ENCODE data around the gene RAB28.

The RAB28 gene

GRCh38 chr4:13331827-13332226 is 152.3 kb downstream of the RAB28 start:
- H3K4me3 ChIP-seq (ENCODE audit: control insufficient read depth, low read depth, low read length), result no peak overlapping the region
- DNase-seq (ENCODE audit: low read depth), result no peak
- no peak for TF ChIP-seq CTCF (IDR thresholded peaks at IDR 0.05; ENCODE audit: control insufficient read depth, insufficient read depth, low read depth, low read length, missing control alignments)

GRCh38 chr4:13329963-13330362 is 154.2 kb downstream of the RAB28 start:
- no peak for TF ChIP-seq CTCF (IDR thresholded peaks at IDR 0.05; ENCODE audit: control insufficient read depth, insufficient read depth, low read depth, low read length, missing control alignments)
- no peak for DNase-seq (ENCODE audit: low read depth)

GRCh38 chr4:13329340-13329850 is 154.7 kb downstream of the RAB28 start:
- TF ChIP-seq CTCF (IDR thresholded peaks at IDR 0.05; ENCODE audit: control insufficient read depth, insufficient read depth, low read depth, low read length, missing control alignments), result no peak
- no peak overlapping the region for H3K4me3 ChIP-seq (ENCODE audit: control insufficient read depth, low read depth, low read length)
- DNase-seq (ENCODE audit: low read depth), result no peak

More at GRCh38 chr4:13329963-13330362, 154.2 kb downstream of the RAB28 start:
- no peak overlapping the region for H3K4me3 ChIP-seq (ENCODE audit: control insufficient read depth, low read depth, low read length)

GRCh38 chr4:13328591-13328990 is 155.5 kb downstream of the RAB28 start:
- no peak overlapping the region for H3K4me3 ChIP-seq (ENCODE audit: control insufficient read depth, low read depth, low read length)
- no peak for TF ChIP-seq CTCF (IDR thresholded peaks at IDR 0.05; ENCODE audit: control insufficient read depth, insufficient read depth, low read depth, low read length, missing control alignments)
- DNase-seq (ENCODE audit: low read depth), result no peak

GRCh38 chr4:13327991-13328390 is 156.1 kb downstream of the RAB28 start:
- no peak for DNase-seq (ENCODE audit: low read depth)
- no peak for TF ChIP-seq CTCF (IDR thresholded peaks at IDR 0.05; ENCODE audit: control insufficient read depth, insufficient read depth, low read depth, low read length, missing control alignments)

GRCh38 chr4:13325744-13326143 is 158.4 kb downstream of the RAB28 start:
- no peak overlapping the region for H3K4me3 ChIP-seq (ENCODE audit: control insufficient read depth, low read depth, low read length)
- TF ChIP-seq CTCF (IDR thresholded peaks at IDR 0.05; ENCODE audit: control insufficient read depth, insufficient read depth, low read depth, low read length, missing control alignments), result no peak
- DNase-seq (ENCODE audit: low read depth), result no peak

More at GRCh38 chr4:13327991-13328390, 156.1 kb downstream of the RAB28 start:
- no peak overlapping the region for H3K4me3 ChIP-seq (ENCODE audit: control insufficient read depth, low read depth, low read length)

- H3K4me3 ChIP-seq (ENCODE audit: control insufficient read depth, low read depth, low read length), result no peak overlapping the region
- TF ChIP-seq CTCF (IDR thresholded peaks at IDR 0.05; ENCODE audit: control insufficient read depth, insufficient read depth, low read depth, low read length, missing control alignments), result no peak
- DNase-seq (ENCODE audit: low read depth), result no peak
Measured at GRCh38 chr4:13323921-13324320, 160.2 kb downstream of the RAB28 start.
